Natural killer cell (primary cell): Measurements from ENCODE around the gene SPAG8. TPM values are rescaled to one million over a fixed set of nuclear protein-coding genes. Genes with fewer than 3 reads are reported as not detected.

Experiments used
- ATAC-seq, 3 donors: fragments of 150-1000 bp in 2 of 3; fragments of 200-7000 bp in 1 of 3; cut with Tn5 transposase; 1 replicate in 1 of 3; 2 replicates in 2 of 3; pipeline ENCODE4 v1.10.0; 2021; ENCODE audit warnings: mild to moderate bottlenecking in 2 of 3, moderate library complexity in 2 of 3
- DNase-seq, 2 donors: peaks; one replicate each; pipeline versions ENCODE4 v3.0.0 to v3.0.0-alpha.2; 2013 to 2021; ENCODE audit warnings: mixed read lengths in 1 of 2
- H3K27ac ChIP-seq: one replicate; pipeline ENCODE4 v1.5.1; 2013; ENCODE audit warnings: mild to moderate bottlenecking, low read length
- H3K27me3 ChIP-seq: one replicate; pipeline ENCODE4 v1.6.1; 2013; ENCODE audit warnings: low read length; ENCODE audit not compliant: control insufficient read depth, insufficient read depth
- H3K36me3 ChIP-seq: one replicate; pipeline ENCODE4 v1.6.1; 2013; ENCODE audit warnings: low read length; ENCODE audit not compliant: control insufficient read depth, insufficient read depth
- H3K4me1 ChIP-seq: one replicate; pipeline ENCODE4 v1.6.1; 2013; ENCODE audit warnings: low read length; ENCODE audit not compliant: control insufficient read depth, insufficient read depth
- H3K4me3 ChIP-seq: one replicate; pipeline ENCODE4 v1.5.1; 2013; ENCODE audit warnings: low read length
- H3K9me3 ChIP-seq: one replicate; pipeline ENCODE4 v1.6.1; 2013; ENCODE audit warnings: low read length; ENCODE audit not compliant: control insufficient read depth, insufficient read depth
- H3K27ac Mint-ChIP-seq, 2 donors: one replicate each; pipeline ENCODE4 v1.8.0; 2022; ENCODE audit warnings: mild to moderate bottlenecking in 2 of 2, mixed read lengths in 2 of 2, moderate library complexity in 1 of 2
- H3K27me3 Mint-ChIP-seq, 2 donors: one replicate each; pipeline ENCODE4 v1.8.0; 2022; ENCODE audit warnings: low read depth in 2 of 2, mixed read lengths in 2 of 2
- H3K36me3 Mint-ChIP-seq: one replicate; pipeline ENCODE4 v1.8.0; 2022; ENCODE audit warnings: mixed read lengths
- H3K4me1 Mint-ChIP-seq, 2 donors: one replicate each; pipeline ENCODE4 v1.8.0; 2022; ENCODE audit warnings: mixed read lengths in 2 of 2
- H3K4me3 Mint-ChIP-seq: one replicate; pipeline ENCODE4 v1.8.0; 2022; ENCODE audit warnings: mild to moderate bottlenecking, moderate library complexity, mixed read lengths
- H3K9me3 Mint-ChIP-seq, 2 donors: one replicate each; pipeline ENCODE4 v1.8.0; 2022; ENCODE audit warnings: mixed read lengths in 2 of 2
- WGBS: methylation state at CpG from one replicate; pipeline ENCODE4 v1.1.7; 2013; ENCODE audit warnings: missing lambda C conversion rate; ENCODE audit not compliant: insufficient coverage; 5-methylcytosine and 5-hydroxymethylcytosine counted together
- intact Hi-C: fragments of 100-400 bp; cut with micrococcal nuclease; formaldehyde crosslinking; loops from one replicate; pipeline ENCODE4 v1.14.2; 2022
- total RNA-seq, 4 donors: library from RNA; stranded (reverse); fragments of 120-200 nt in 1 of 4; gene quantifications; one replicate each; pipeline versions ENCODE4 v1.2.3 to v1.2.4, GENCODE V29; 2013 to 2022
- TF ChIP-seq, protein P1 (sequence below): fragments of 200-600 bp; IDR thresholded peaks from one replicate; pipeline ENCODE4 v1.8.0; 2022; ENCODE audit warnings: antibody characterized with exemption

The SPAG8 gene
- total RNA-seq, 3 donors from 2014 or later (not counting 1 experiment from before 2014, with no cell fraction given), result 2.0 to 2.4 (median 2.1) TPM

DNA sequence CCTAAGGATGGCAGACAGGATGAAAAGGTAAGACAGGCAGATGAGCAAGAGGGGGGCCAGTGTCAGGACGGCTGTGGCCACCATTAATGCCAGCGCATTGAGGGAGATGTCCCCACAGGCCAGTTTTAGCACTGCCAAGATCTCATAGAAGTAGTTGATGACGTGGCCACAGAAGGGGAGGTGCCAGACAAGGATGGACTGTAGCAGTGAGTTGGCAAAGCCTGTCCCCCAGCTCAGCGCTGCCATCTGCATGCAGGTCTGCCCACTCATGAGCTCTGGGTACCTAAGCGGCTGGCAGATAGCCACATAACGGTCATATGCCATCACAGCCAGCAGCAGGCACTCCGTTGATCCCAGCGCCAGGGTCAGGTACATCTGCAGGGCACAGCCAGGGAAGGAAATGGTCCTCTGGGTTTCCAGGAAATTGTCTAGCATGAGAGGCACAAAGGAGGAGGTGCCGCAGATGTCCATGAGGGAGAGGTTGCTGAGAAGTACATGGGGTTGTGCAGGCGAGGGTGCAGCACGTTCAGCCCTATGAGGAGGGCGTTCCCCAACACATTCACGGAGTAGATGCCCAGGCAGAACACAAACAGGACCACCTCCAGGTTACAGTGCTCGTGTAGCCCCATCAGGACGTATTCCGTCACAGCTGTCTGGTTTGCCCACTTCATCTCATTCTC, 47.4 kb upstream of the SPAG8 start:
- no peaks in the 10 kb centered on the region for H3K9me3 ChIP-seq
- peaks cover 19 to 23% of the 10 kb centered on the region in 2 donors for H3K27me3 Mint-ChIP-seq
- H3K36me3 ChIP-seq, result no peaks in the 10 kb centered on the region
- no peak overlapping the region for H3K27ac ChIP-seq
- ATAC-seq (peak in 2 of 3 donors; percentile 61 to 67), DNase-seq (peak; percentile 13 to 34)
- H3K4me1 ChIP-seq, result no peaks in the 10 kb centered on the region
- H3K27ac Mint-ChIP-seq, result no peak overlapping the region
- WGBS, result 63% methylated on average over 16 of the region's 16 CpGs
- no peaks in the 10 kb centered on the region for H3K36me3 Mint-ChIP-seq
- intact Hi-C loops, result no loop called here
- no peaks in the 10 kb centered on the region for H3K9me3 Mint-ChIP-seq
- peaks cover 7 to 14% of the 10 kb centered on the region in 2 donors for H3K4me1 Mint-ChIP-seq
- H3K27me3 ChIP-seq, result peaks cover 2% of the 10 kb centered on the region
- no peak overlapping the region for H3K4me3 Mint-ChIP-seq
- H3K4me3 ChIP-seq, result no peak overlapping the region
- TF ChIP-seq, protein P1, sequence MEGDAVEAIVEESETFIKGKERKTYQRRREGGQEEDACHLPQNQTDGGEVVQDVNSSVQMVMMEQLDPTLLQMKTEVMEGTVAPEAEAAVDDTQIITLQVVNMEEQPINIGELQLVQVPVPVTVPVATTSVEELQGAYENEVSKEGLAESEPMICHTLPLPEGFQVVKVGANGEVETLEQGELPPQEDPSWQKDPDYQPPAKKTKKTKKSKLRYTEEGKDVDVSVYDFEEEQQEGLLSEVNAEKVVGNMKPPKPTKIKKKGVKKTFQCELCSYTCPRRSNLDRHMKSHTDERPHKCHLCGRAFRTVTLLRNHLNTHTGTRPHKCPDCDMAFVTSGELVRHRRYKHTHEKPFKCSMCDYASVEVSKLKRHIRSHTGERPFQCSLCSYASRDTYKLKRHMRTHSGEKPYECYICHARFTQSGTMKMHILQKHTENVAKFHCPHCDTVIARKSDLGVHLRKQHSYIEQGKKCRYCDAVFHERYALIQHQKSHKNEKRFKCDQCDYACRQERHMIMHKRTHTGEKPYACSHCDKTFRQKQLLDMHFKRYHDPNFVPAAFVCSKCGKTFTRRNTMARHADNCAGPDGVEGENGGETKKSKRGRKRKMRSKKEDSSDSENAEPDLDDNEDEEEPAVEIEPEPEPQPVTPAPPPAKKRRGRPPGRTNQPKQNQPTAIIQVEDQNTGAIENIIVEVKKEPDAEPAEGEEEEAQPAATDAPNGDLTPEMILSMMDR, result no peak

GRCh38 chr9:35858458-35858857, 46.4 kb upstream of the SPAG8 start:
- TF ChIP-seq, protein P1, result no peak
- Histone ChIP-seq H3K27me3 (peaks cover 2% of the 10 kb centered on the region), H3K4me3 (no peak overlapping the region), H3K36me3 (no peaks in the 10 kb centered on the region), H3K27ac (no peak overlapping the region), H3K9me3 (no peaks in the 10 kb centered on the region), H3K4me1 (no peaks in the 10 kb centered on the region)
- ATAC-seq (no peak), DNase-seq (no peak)
- Mint-ChIP-seq H3K36me3 (no peaks in the 10 kb centered on the region), H3K4me1 (peaks cover 7 to 14% of the 10 kb centered on the region in 2 donors), H3K4me3 (no peak overlapping the region), H3K27me3 (peaks cover 19 to 20% of the 10 kb centered on the region in 2 donors), H3K9me3 (no peaks in the 10 kb centered on the region), H3K27ac (no peak overlapping the region)
- intact Hi-C loops, result no loop called here
- 72% methylated on average over 3 of the region's 5 CpGs for WGBS

- peaks cover 7 to 14% of the 10 kb centered on the region in 2 donors for H3K4me1 Mint-ChIP-seq
- intact Hi-C loops, result no loop called here
- Histone ChIP-seq H3K4me3 (no peak overlapping the region), H3K4me1 (no peaks in the 10 kb centered on the region), H3K27me3 (peaks cover 2% of the 10 kb centered on the region), H3K27ac (no peak overlapping the region), H3K9me3 (no peaks in the 10 kb centered on the region), H3K36me3 (no peaks in the 10 kb centered on the region)
- DNase-seq, result peak in 1 of 2 donors; percentile 0
- WGBS, result 88% methylated on average over 5 of the region's 5 CpGs
- no peak overlapping the region for H3K27ac Mint-ChIP-seq
- no peaks in the 10 kb centered on the region for H3K9me3 Mint-ChIP-seq
- TF ChIP-seq, protein P1, result no peak
- no peak overlapping the region for H3K4me3 Mint-ChIP-seq
- no peaks in the 10 kb centered on the region for H3K36me3 Mint-ChIP-seq
- ATAC-seq, result no peak
- H3K27me3 Mint-ChIP-seq, result peaks cover 14 to 17% of the 10 kb centered on the region in 2 donors
Observed at GRCh38 chr9:35856882-35857281, 44.8 kb upstream of the SPAG8 start.

GRCh38 chr9:35856206-35856605, 44.1 kb upstream of the SPAG8 start:
- Histone ChIP-seq H3K4me3 (no peak overlapping the region), H3K27me3 (peaks cover 2% of the 10 kb centered on the region), H3K27ac (no peak overlapping the region), H3K9me3 (no peaks in the 10 kb centered on the region), H3K4me1 (no peaks in the 10 kb centered on the region), H3K36me3 (no peaks in the 10 kb centered on the region)
- DNase-seq (peak in 1 of 2 donors; percentile 10), ATAC-seq (no peak)
- Mint-ChIP-seq H3K4me3 (no peak overlapping the region), H3K4me1 (peaks cover 7 to 14% of the 10 kb centered on the region in 2 donors), H3K9me3 (no peaks in the 10 kb centered on the region), H3K27ac (no peak overlapping the region), H3K36me3 (no peaks in the 10 kb centered on the region), H3K27me3 (peaks cover 8 to 10% of the 10 kb centered on the region in 2 donors)
- 76% methylated on average over 3 of the region's 3 CpGs for WGBS
- TF ChIP-seq, protein P1, result no peak
- intact Hi-C loops, result no loop called here
